BLaER1 treated with 17β-estradiol and CSF1 and Interleukin-3, amounts not matched to agents 10 nM and 100 nM (cell line): Measurements from ENCODE around the gene MRPS6.

Experiments used
- H3K27ac ChIP-seq, 11 experiments: shearing (Covaris generic); formaldehyde crosslinking; 2 replicates each; pipeline ENCODE4 v1.8.1; 2022
- H3K27me3 ChIP-seq, 11 experiments: shearing (Covaris generic); formaldehyde crosslinking; 2 replicates each; pipeline ENCODE4 v1.8.1; 2022
- H3K36me3 ChIP-seq, 11 experiments: shearing (Covaris generic); formaldehyde crosslinking; 2 replicates each; pipeline ENCODE4 v1.8.1; 2022
- H3K4me1 ChIP-seq, 10 experiments: shearing (Covaris generic); formaldehyde crosslinking; 2 replicates each; pipeline ENCODE4 v1.8.1; 2022
- H3K4me2 ChIP-seq, 11 experiments: shearing (Covaris generic); formaldehyde crosslinking; 2 replicates each; pipeline ENCODE4 v1.8.1; 2022
- H3K4me3 ChIP-seq, 10 experiments: shearing (Covaris generic); formaldehyde crosslinking; 2 replicates each; pipeline ENCODE4 v1.8.1; 2022
- H3K9ac ChIP-seq, 11 experiments: shearing (Covaris generic); formaldehyde crosslinking; 2 replicates each; pipeline ENCODE4 v1.8.1; 2022
- H3K9me3 ChIP-seq, 11 experiments: shearing (Covaris generic); formaldehyde crosslinking; replicated peaks in 1 of 11; 2 replicates each; pipeline ENCODE4 v1.8.1; 2022
- H4K20me1 ChIP-seq, 11 experiments: shearing (Covaris generic); formaldehyde crosslinking; 2 replicates each; pipeline ENCODE4 v1.8.1; 2022
- Cebpa-rat ChIP-seq, 11 experiments: shearing (Covaris generic); IDR thresholded peaks; 2 replicates each; pipeline ENCODE4 v1.8.1; 2022

The MRPS6 gene

DNA sequence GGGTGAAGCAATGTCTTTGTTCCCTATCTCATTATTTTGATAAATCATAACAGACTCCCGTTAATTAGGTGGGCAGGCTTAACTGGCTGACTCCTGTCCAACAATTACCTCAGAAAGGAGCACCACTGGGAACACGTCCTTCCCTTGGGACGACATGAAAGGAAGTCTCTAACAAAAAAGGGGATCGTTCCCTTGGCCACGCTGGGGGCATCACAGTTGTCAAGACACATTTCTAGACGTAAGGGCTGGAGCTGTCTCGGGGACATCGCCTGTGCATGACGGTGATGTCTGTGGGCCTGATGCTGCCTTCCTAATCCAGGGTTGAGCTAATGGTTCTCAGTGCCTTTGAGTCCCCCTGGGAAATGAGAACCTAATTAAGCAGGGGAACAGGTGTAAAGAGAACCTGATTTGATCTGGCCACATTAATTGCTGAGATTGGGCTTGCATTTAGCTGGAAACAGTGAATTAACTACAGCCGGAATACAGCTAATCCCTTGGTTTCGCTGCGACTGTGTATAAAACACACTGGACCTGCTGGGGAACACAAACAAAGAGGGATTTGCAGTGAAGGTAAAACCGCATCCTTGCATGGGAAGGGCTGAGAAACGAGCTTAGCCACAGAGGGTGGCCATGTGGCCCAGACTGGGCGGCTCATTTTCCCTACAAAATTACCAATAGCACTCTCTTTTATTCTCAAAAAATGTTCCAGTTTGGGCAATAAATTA lies 111.8 kb downstream of the MRPS6 start:
- no peaks in the 10 kb centered on the region for H4K20me1 ChIP-seq
- H3K36me3 ChIP-seq, result peaks cover 0 to 36% (median 6%) of the 10 kb centered on the region in 11 experiments; a peak in 9 of 22 replicates
- H3K4me1 ChIP-seq, result peaks cover 0 to 9% (median 2%) of the 10 kb centered on the region in 10 experiments; a peak in 4 of 20 replicates
- H3K27me3 ChIP-seq, result no peaks in the 10 kb centered on the region
- H3K9ac ChIP-seq, result no peak overlapping the region
- H3K9me3 ChIP-seq, result peaks cover 8 to 46% (median 27%) of the 10 kb centered on the region in 11 experiments; a peak in 20 of 22 replicates
- H3K27ac ChIP-seq, result no peak overlapping the region
- no peak for TF ChIP-seq Cebpa-rat (IDR thresholded peaks at IDR 0.05)
- no peak overlapping the region for H3K4me3 ChIP-seq
- no peak overlapping the region for H3K4me2 ChIP-seq

DNA sequence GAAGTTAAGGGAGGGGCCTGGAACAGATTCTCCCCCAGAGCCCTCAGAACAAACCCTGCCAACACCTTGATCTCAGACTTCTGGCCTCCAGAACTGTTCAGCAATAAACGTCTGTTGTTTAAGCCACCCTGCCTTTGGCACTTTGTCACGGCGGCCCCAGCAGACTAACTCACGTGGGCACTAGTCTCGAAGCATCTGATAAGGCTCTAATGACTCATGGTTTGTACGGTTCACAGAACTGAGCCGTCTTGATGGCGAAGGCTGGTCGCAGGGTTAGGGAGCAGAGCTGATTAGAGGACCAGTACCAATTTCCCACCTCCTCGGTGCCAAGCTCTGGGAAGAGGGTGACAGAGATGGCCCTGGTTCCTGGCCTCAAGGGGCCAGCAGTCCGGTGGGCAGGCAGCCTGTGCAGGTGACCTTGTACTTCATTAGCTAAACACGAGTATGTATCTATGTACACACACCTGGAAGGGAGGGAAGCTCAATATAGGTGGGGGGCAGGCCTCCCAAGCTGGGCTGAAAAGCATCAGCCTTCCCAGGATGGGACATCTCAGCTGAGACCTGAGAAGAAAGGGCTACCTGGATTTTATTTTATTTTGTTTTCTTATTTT lies 112.8 kb downstream of the MRPS6 start:
- H3K36me3 ChIP-seq, result peaks cover 0 to 37% (median 7%) of the 10 kb centered on the region in 11 experiments; a peak in 9 of 22 replicates
- H3K4me2 ChIP-seq, result no peak overlapping the region
- H3K4me3 ChIP-seq, result no peak overlapping the region
- no peak overlapping the region for H3K9ac ChIP-seq
- H3K27me3 ChIP-seq, result no peaks in the 10 kb centered on the region
- peaks cover 0 to 9% (median 2%) of the 10 kb centered on the region in 10 experiments; a peak in 4 of 20 replicates for H3K4me1 ChIP-seq
- no peaks in the 10 kb centered on the region for H4K20me1 ChIP-seq
- peaks cover 11 to 56% (median 32%) of the 10 kb centered on the region in 11 experiments; a peak in 20 of 22 replicates for H3K9me3 ChIP-seq
- no peak overlapping the region for H3K27ac ChIP-seq
- TF ChIP-seq Cebpa-rat (IDR thresholded peaks at IDR 0.05), result no peak

DNA sequence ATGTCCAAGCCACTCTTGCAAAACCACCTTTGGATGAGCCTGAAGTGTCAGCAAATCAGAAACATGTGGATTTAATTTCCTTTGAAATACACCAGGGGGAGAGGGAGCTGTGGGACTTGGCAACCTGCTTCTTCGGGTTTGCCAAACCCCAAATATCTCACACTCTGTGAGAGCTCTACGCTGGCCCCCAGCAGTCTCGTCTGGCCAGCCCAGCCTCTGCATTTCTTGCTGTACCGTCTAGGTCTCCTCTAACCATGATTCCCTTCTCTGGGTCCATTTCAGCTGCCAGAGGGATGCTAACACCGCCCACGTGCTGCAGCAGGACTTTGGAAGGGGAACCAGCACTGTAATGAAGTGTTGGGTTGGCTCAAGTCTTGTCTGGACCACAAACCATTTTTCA lies 114.6 kb downstream of the MRPS6 start:
- Histone ChIP-seq H3K27ac (no peak overlapping the region), H3K4me3 (no peak overlapping the region), H3K27me3 (no peaks in the 10 kb centered on the region), H3K4me2 (no peak overlapping the region), H3K4me1 (peaks cover 0 to 9% (median 2%) of the 10 kb centered on the region in 10 experiments; a peak in 4 of 20 replicates), H3K9me3 (peaks cover 13 to 69% (median 36%) of the 10 kb centered on the region in 11 experiments; a peak in 20 of 22 replicates), H4K20me1 (no peaks in the 10 kb centered on the region), H3K9ac (no peak overlapping the region), H3K36me3 (peaks cover 0 to 31% (median 5%) of the 10 kb centered on the region in 11 experiments; a peak in 8 of 22 replicates)
- TF ChIP-seq Cebpa-rat (IDR thresholded peaks at IDR 0.05), result no peak

DNA sequence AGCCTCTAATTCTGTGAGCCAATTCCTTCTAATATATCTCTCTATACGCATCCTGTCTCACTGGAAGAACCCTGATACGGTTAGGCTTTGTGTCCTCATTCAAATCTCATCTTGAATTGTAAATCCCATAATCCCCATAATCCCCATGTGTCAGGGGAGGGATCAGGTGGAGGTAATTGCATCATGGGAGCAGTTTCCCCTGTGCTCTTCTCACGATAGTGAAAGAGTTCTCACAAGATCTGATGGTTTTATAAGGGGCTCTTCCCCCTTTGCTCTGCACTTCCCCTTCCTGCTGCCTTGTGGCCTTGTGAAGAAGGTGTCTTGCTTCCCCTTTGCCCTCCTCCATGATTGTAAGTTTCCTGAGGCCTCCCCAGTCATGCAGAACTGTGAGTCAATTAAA lies 116.1 kb downstream of the MRPS6 start:
- TF ChIP-seq Cebpa-rat (IDR thresholded peaks at IDR 0.05), result no peak
- Histone ChIP-seq H3K9ac (no peak overlapping the region), H3K27me3 (no peaks in the 10 kb centered on the region), H3K4me3 (no peak overlapping the region), H3K4me2 (peak overlapping the region in 2 of 11 experiments; percentile 18 to 38; a peak in 2 of 22 replicates), H3K9me3 (peaks cover 17 to 77% (median 49%) of the 10 kb centered on the region in 11 experiments; a peak in 20 of 22 replicates), H3K36me3 (peaks cover 0 to 25% (median 7%) of the 10 kb centered on the region in 11 experiments; a peak in 8 of 22 replicates), H3K27ac (no peak overlapping the region), H4K20me1 (no peaks in the 10 kb centered on the region), H3K4me1 (peaks cover 0 to 9% (median 2%) of the 10 kb centered on the region in 10 experiments; a peak in 4 of 20 replicates)

DNA sequence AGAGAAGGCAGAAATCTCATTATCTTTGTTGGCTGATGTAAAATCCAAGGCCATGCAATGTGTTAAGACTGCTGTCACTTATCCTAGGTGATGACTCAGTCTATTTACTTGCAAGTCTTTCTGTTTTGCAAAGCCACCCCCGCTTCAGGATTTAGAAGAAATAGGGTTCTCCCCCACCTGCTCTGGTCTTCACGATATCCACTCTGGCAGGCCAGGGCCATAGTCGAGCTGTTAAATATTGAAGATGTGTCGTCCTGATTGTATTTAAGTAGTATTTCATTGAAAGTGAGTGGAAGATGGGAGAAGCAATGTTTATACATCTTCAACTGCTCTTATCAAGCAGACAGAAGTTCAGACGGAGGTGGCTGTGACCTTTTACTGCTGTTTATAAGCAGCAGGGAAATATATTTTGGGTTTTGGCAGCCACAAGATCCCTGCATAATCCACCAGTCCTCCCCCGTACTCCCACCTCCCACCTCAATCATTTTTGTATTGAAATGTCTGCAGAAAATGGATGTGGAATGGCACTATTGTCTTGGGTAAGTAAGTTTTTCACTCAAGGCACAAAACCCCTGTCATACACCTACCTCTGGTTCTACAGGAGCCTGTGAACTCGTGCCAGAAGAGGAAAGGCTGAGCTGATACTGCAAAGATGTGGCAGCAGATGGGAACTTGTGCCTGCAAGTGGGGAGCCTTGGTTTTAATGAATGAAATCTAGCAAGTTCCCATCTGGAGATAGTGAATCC lies 117.4 kb downstream of the MRPS6 start:
- TF ChIP-seq Cebpa-rat (IDR thresholded peaks at IDR 0.05), result no peak

DNA sequence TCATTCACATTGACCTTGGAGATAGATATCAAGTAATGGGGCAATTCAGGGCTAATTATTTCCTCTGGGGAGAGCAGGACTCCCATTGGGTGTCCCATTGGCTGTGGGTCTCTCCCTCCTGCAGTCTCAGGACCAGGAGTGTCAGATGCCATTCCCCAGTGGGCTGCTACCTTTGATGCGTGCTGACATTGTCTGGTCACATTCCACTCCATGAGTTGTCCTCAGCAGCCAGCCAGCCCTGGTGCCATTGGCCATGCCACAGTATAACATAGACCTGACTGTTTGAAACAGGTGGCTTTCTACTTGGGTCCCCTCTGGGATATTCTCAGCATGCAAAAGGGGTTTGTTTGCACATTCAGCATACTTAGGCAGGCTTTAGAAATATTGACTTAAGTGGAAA lies 118.5 kb downstream of the MRPS6 start:
- Histone ChIP-seq H3K4me1 (peaks cover 0 to 9% (median 2%) of the 10 kb centered on the region in 10 experiments; a peak in 6 of 20 replicates), H3K27me3 (no peaks in the 10 kb centered on the region), H3K9me3 (peaks cover 17 to 71% (median 48%) of the 10 kb centered on the region in 11 experiments; a peak in 20 of 22 replicates), H3K27ac (no peak overlapping the region), H3K9ac (no peak overlapping the region), H3K4me2 (no peak overlapping the region), H3K36me3 (peaks cover 0 to 23% (median 7%) of the 10 kb centered on the region in 11 experiments; a peak in 8 of 22 replicates), H3K4me3 (no peak overlapping the region), H4K20me1 (no peaks in the 10 kb centered on the region)
- no peak for TF ChIP-seq Cebpa-rat (IDR thresholded peaks at IDR 0.05)

More for the DNA sequence above, 117.4 kb downstream of the MRPS6 start:
- Histone ChIP-seq H3K36me3 (peaks cover 0 to 25% (median 7%) of the 10 kb centered on the region in 11 experiments; a peak in 8 of 22 replicates), H3K9me3 (peaks cover 17 to 77% (median 49%) of the 10 kb centered on the region in 11 experiments; a peak in 20 of 22 replicates), H4K20me1 (no peaks in the 10 kb centered on the region), H3K27ac (no peak overlapping the region), H3K4me3 (no peak overlapping the region), H3K9ac (no peak overlapping the region), H3K27me3 (no peaks in the 10 kb centered on the region), H3K4me2 (no peak overlapping the region), H3K4me1 (peaks cover 0 to 9% (median 2%) of the 10 kb centered on the region in 10 experiments; a peak in 4 of 20 replicates)
